ENCODE measurements around the gene DUSP18. TPM values are rescaled to one million over a fixed set of nuclear protein-coding genes. Genes with fewer than 3 reads are reported as not detected.
A peak's percentile ranks its signal among the peaks of the same experiment; 100 is the strongest.

DUSP18 gene
- total and polyA plus RNA-seq, 9 of the 15 experiments (the other 6 are each of a cell fraction or from before 2014, with no cell fraction given) = 1.00 to 3.7 (median 1.5) TPM

GRCh38 chr22:30667494-30668385 lies at the start of gene DUSP18 (continued):
- no peak for TF ChIP-seq CUX1 (CRISPR knock-in tag; IDR thresholded peaks at IDR 0.05)
- TF ChIP-seq SREBF2 (CRISPR knock-in tag; IDR thresholded peaks at IDR 0.05) = no peak
- no peak for TF ChIP-seq PURB (CRISPR knock-in tag; IDR thresholded peaks at IDR 0.05; ENCODE audit: low read depth)
- TF ChIP-seq KDM2B (CRISPR knock-in tag; IDR thresholded peaks at IDR 0.05) = no peak
- 0 out of 2 replicates have a peak, but pooled peaks have one; percentile 43 for TF ChIP-seq MTA3 (IDR thresholded peaks at IDR 0.05; ENCODE audit: borderline replicate concordance)
- no peak for TF ChIP-seq HSF4 (CRISPR knock-in tag; IDR thresholded peaks at IDR 0.05; ENCODE audit: borderline replicate concordance)
- no peak for TF ChIP-seq GABPA (tag; conservative IDR thresholded peaks at IDR 0.05; ENCODE audit: low read depth)
- no peak for TF ChIP-seq CREB1 (IDR thresholded peaks at IDR 0.05)
- peak; percentile 52; the same call in 1 of the 2 replicates for TF ChIP-seq CREB1 (CRISPR knock-in tag; IDR thresholded peaks at IDR 0.05)
- no peak for TF ChIP-seq NFE2 (IDR thresholded peaks at IDR 0.05; ENCODE audit: low read depth)
- TF ChIP-seq XRCC3 (IDR thresholded peaks at IDR 0.05) = no peak
- no peak for TF ChIP-seq MIER1 (IDR thresholded peaks at IDR 0.05; ENCODE audit: low read depth)
- TF ChIP-seq HLTF (IDR thresholded peaks at IDR 0.05) = no peak
- peak; percentile 17 for TF ChIP-seq CCNT2 (IDR thresholded peaks at IDR 0.05; ENCODE audit: borderline replicate concordance, extremely low read depth, insufficient read length, low read depth, low read length)
- no peak for TF ChIP-seq HOXB6 (CRISPR knock-in tag; IDR thresholded peaks at IDR 0.05; ENCODE audit: borderline replicate concordance)
- no peak for TF ChIP-seq SNRNP70 (optimal IDR thresholded peaks at IDR 0.05; ENCODE audit: low read depth, low read length)
- TF ChIP-seq USF1 (CRISPR knock-in tag; IDR thresholded peaks at IDR 0.05) = no peak
- no peak for TF ChIP-seq ATF2 (CRISPR knock-in tag; IDR thresholded peaks at IDR 0.05)
- TF ChIP-seq MXD1 (CRISPR knock-in tag; IDR thresholded peaks at IDR 0.05; ENCODE audit: borderline replicate concordance, poor library complexity, severe bottlenecking) = no peak
- no peak for TF ChIP-seq ZSCAN32 (CRISPR knock-in tag; IDR thresholded peaks at IDR 0.05)
- no peak for TF ChIP-seq TCF3 (CRISPR knock-in tag; IDR thresholded peaks at IDR 0.05)

Measured in K562 (cell line).